WTC11 (cell line): Measurements from ENCODE around the gene GCG.

Source experiments
- ATF1 ChIP-seq: sonication (generic); formaldehyde crosslinking; IDR thresholded peaks from 2 replicates; pipeline ENCODE4 v1.8.1; 2023; ENCODE audit warnings: mild to moderate bottlenecking, moderate library complexity, missing genetic modification reagents
- CREM ChIP-seq: sonication (generic); formaldehyde crosslinking; IDR thresholded peaks from 2 replicates; pipeline ENCODE4 v1.8.1; 2022; ENCODE audit warnings: mild to moderate bottlenecking, missing genetic modification reagents, moderate library complexity
- CTCF ChIP-seq: fragments of 200-600 bp; IDR thresholded peaks from 2 replicates; pipeline ENCODE4 v1.8.0; 2022; ENCODE audit warnings: antibody characterized with exemption
- E2F1 ChIP-seq: sonication (generic); formaldehyde crosslinking; IDR thresholded peaks from 2 replicates; pipeline ENCODE4 v1.8.0; 2022; ENCODE audit warnings: mild to moderate bottlenecking, missing genetic modification reagents
- E2F5 ChIP-seq: sonication (generic); formaldehyde crosslinking; IDR thresholded peaks from 2 replicates; pipeline ENCODE4 v1.8.1; 2022; ENCODE audit warnings: mild to moderate bottlenecking, moderate library complexity, missing genetic modification reagents
- ETV6 ChIP-seq: sonication (generic); formaldehyde crosslinking; IDR thresholded peaks from 2 replicates; pipeline ENCODE4 v1.8.1; 2022; ENCODE audit warnings: mild to moderate bottlenecking, missing genetic modification reagents
- FOXP1 ChIP-seq: sonication (generic); formaldehyde crosslinking; IDR thresholded peaks from 2 replicates; pipeline ENCODE4 v1.8.0; 2022; ENCODE audit warnings: missing genetic modification reagents, mild to moderate bottlenecking, moderate library complexity, borderline replicate concordance
- MAX ChIP-seq: sonication (generic); formaldehyde crosslinking; IDR thresholded peaks from 2 replicates; pipeline ENCODE4 v1.8.0; 2022; ENCODE audit warnings: mild to moderate bottlenecking, missing genetic modification reagents
- NR1H2 ChIP-seq: sonication (generic); formaldehyde crosslinking; IDR thresholded peaks from 2 replicates; pipeline ENCODE4 v1.9.0; 2021; ENCODE audit warnings: mild to moderate bottlenecking, moderate library complexity, missing genetic modification reagents
- TCF7 ChIP-seq: sonication (generic); formaldehyde crosslinking; IDR thresholded peaks from 2 replicates; pipeline ENCODE4 v1.8.0; 2022; ENCODE audit warnings: mild to moderate bottlenecking, low read depth, missing genetic modification reagents, moderate library complexity
- TP53 ChIP-seq: sonication (generic); formaldehyde crosslinking; IDR thresholded peaks from 2 replicates; pipeline ENCODE4 v1.8.1; 2023; ENCODE audit warnings: mild to moderate bottlenecking, missing genetic modification reagents
- USF2 ChIP-seq: sonication (generic); formaldehyde crosslinking; IDR thresholded peaks from 2 replicates; pipeline ENCODE4 v1.8.1; 2023; ENCODE audit warnings: mild to moderate bottlenecking, missing genetic modification reagents, moderate library complexity
- ZNF281 ChIP-seq: sonication (generic); formaldehyde crosslinking; IDR thresholded peaks from 2 replicates; pipeline ENCODE4 v1.8.0; 2023; ENCODE audit warnings: mild to moderate bottlenecking, missing genetic modification reagents
- ZNF423 ChIP-seq: fragments of 250-450 bp; sonication (Bioruptor Pico); IDR thresholded peaks from 2 replicates; pipeline ENCODE4 v2.1.2; 2022; ENCODE audit warnings: mild to moderate bottlenecking, moderate library complexity

- TF ChIP-seq FOXP1: no peak
- TF ChIP-seq CTCF: no peak
- no peak for TF ChIP-seq ZNF423 (CRISPR knock-in tag)
- no peak for TF ChIP-seq ZNF281 (CRISPR knock-in tag)
- TF ChIP-seq MAX: no peak
- TF ChIP-seq E2F1: no peak
- TF ChIP-seq NR1H2 (CRISPR knock-in tag): no peak
- no peak for TF ChIP-seq E2F5
- no peak for TF ChIP-seq CREM (CRISPR knock-in tag)
- no peak for TF ChIP-seq TCF7 (CRISPR knock-in tag)
- no peak for TF ChIP-seq USF2 (CRISPR knock-in tag)
- no peak for TF ChIP-seq ETV6 (CRISPR knock-in tag)
- no peak for TF ChIP-seq ATF1 (CRISPR knock-in tag)
- TF ChIP-seq TP53: no peak
Observed at GRCh38 chr2:162106746-162107145, 45.3 kb downstream of the GCG start.
